Stimulated activated CD4-positive, alpha-beta T cell treated with anti-CD3 and anti-CD28 coated beads, Interleukin-12 subunit alpha, Interleukin-12 subunit beta, amount 100 ng/mL, for 24 hours (primary cell): ENCODE results near the gene GLI1.
"Not testable (repeated sequence)": the region's sequence is repeated elsewhere in the genome, so short reads cannot be mapped to it uniquely, and the experiment has no call there.

ENCODE experiments used
- DNase-seq, 2 experiments: peaks; one replicate each; pipeline ENCODE4 v3.0.0-alpha.2; 2020; ENCODE audit warnings: low read depth in 2 of 2

Gene GLI1

GRCh38 chr12:57459750-57460467 is at the start of gene GLI1:
GLI1 (plus strand) TSS chr12:57459785; CDS start chr12:57463692, 3,907 bp downstream.
- DNase-seq, result no peak

DNA sequence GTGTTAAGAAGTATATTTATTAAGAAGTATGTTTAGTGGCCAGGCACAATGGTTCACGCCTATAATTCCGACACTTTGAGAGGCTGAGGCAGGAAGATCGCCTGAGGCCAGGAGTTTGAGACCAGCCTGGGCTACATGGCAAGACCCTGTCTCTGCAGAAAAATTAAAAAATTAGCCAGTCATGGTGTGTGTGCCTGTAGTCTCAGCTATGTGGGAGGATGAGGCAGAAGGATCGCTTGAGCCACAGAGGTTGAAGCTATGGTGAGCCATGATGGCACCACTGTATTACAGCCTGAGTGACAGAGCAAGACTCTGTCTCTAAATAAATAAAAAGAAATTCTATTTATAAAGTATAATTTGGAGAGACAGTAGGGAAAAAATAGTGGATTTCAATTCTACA is 49.1 kb upstream of the GLI1 start:
- no peak for DNase-seq

DNA sequence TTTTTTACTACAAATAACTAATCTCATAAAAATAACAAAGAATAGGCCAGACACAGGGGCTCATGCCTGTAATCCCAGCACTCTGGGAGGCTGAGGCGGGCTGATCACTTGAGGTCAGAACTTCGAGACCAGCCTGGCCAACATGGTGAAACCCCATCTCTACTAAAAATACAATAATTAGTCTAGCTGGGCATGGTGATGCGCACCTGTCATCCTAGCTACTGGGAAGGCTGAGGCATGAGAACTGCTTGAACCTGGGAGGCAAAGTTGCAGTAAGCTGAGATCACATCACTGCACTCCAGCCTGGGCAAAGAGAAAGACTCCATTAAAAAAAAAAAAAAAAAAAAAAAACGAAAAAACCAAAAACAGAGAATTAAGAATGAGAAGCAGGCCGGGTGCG is 45.4 kb upstream of the GLI1 start:
- not testable (repeated sequence) for DNase-seq

GRCh38 chr12:57415088-57415487 is 44.5 kb upstream of the GLI1 start:
- no peak for DNase-seq

- DNase-seq, result no peak
Measured at GRCh38 chr12:57416039-57416996, 43.3 kb upstream of the GLI1 start.

DNA sequence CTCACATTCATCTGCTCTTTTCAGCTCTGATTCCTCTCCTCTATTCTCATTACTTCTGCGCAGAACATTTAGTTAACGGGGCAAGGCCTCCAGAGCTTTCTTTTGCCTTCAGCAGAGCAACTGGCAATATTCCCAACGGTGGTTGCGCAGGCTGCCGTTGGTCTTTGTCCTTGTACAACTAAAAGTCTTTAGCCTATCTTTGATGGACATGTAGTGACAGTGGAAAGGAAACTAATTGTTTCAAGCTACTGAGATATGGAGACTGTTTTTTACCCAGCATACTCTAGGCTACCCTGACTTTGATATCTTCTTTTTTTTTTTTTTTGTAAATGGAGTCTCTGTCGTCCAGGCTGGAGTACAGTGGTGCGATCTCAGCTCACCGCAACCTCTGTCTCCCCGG is 41.3 kb upstream of the GLI1 start:
- DNase-seq, result no peak

DNA sequence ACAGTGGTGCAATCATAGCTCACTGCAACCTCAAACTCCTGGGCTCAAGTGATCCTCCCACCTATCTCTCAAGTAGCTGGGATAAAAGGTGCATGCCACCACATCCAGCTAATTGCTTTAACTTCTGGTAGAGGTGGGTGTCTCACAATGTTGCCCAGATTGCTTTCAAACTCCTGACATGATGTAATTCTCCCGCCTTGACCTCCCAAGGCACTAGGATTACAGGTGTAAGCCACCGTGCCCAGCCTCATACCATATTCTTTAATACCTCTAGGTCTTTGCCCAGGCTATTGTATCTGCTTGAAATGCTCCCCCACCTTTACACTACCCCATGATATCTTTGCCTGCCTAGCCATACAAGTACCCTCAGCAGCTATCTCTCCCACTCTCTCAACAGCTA is 40.1 kb upstream of the GLI1 start:
- no peak for DNase-seq

DNA sequence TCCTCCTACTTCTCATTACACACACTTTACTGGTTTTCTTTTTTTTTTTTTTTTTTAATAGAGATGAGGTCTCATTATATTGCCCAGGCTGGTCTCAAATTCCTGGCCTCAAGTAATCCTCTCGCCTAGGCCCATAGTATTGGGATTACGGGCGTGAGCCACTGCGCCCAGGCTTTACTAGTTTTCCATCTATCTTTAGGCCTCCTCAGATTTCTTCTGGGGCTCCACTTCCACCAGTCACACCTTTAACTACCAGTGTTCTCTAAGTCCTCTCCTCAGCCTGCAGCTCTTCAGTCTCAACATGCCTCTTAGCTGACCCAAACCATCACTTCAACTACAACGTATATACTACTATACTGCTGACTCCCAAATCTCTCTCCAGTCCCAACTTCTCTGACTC is 39.1 kb upstream of the GLI1 start:
- DNase-seq, result no peak

DNA sequence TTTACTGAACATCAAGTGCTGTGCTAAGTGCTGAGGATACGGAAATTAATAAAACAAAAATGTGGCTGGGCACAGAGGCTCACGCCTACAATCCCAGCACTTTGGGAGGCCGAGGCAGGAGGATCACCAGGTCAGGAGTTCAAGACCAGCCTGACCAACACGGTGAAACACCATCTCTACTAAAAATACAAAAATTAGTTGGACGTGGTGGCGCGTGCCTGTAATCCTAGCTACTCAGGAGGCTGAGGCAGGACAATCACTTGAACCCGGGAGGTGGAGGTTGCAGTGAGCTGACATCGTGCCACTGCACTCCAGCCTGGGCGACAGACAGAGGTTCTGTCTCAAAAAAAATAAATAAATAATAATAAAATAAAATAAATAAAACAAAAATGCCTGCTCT is 32.6 kb upstream of the GLI1 start:
- not testable (repeated sequence) for DNase-seq

GRCh38 chr12:57428965-57429364 is 30.6 kb upstream of the GLI1 start:
- DNase-seq, result no peak

- no peak for DNase-seq
Measured at GRCh38 chr12:57429473-57430111, 30.0 kb upstream of the GLI1 start.

- DNase-seq, result peak; percentile 34 to 35
Measured at GRCh38 chr12:57430112-57430930, 29.3 kb upstream of the GLI1 start.

GRCh38 chr12:57430931-57431566 is 28.5 kb upstream of the GLI1 start, which contains the start of gene R3HDM2:
R3HDM2 (minus strand) TSS chr12:57431043; CDS start chr12:57310428, 120,615 bp downstream.
- peak; percentile 93 to 96 for DNase-seq

- no peak for DNase-seq
Measured at GRCh38 chr12:57431654-57432188, 27.9 kb upstream of the GLI1 start.

GRCh38 chr12:57433370-57433769 is 26.2 kb upstream of the GLI1 start:
- no peak for DNase-seq

GRCh38 chr12:57434517-57435223 is 24.9 kb upstream of the GLI1 start, which contains the start of gene INHBC:
INHBC (plus strand) TSS chr12:57434784; CDS start chr12:57434887, 103 bp downstream.
- no peak for DNase-seq

DNA sequence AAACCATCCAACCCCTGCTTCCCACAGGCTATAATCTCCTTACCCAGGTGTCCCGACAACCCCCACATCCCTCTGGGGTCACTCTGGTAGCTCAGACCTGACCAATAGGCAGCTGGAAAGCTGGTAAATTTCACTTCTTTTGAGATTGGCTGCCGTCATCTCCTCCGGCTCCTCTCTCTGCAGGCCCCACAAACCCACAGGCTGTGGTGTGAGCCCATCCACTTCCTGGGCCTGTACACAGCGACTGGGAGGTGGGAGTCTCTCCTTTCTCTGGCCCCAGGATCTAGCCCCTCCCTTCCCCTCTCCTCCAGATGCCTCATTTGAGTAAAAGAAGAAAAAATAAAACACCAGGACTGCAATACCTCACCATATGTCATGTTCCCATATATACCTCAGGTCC is 24.3 kb upstream of the GLI1 start:
- no peak for DNase-seq

DNA sequence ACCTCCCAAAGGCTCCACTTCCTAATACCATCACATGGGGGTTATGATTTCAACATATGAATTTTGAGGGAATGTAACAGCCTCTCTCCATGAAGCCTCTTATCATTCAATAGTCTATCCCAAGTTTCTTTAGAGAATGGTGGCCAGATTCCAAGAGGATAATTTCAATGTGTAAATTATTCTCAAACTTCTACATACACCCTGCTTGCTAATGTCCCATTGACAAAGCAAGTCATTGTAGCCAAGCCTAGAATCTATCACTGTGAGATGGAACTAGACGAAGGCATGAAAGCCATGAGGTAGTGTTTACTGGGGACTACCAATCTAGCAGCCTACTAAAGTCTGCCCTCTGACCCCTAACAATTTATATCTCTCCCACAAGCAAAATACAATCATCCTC is 21.2 kb upstream of the GLI1 start:
- no peak for DNase-seq

- DNase-seq, result no peak
Measured at GRCh38 chr12:57439762-57440266, 19.8 kb upstream of the GLI1 start.

DNA sequence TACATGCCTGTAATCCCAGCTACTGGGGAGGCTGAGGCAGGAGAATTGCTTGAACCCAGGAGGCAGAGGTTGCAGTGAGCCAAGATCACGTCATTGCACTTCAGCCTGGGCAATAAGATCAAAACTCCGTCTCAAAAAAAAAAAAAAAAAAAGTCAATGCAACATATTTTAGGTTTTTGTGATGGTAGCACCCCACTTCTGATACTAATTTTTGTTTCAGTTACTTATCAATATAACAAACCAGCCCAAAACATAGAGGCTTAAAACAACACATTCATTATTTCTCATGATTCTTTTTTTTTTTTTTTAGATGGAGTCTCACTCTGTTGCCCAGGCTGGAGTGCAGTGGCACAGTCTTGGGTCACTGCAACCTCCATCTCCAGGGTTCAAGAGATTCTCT is 18.2 kb upstream of the GLI1 start:
- not testable (repeated sequence) for DNase-seq
